Panc1 (cell line): ENCODE data around the gene SNRPN. TPM values are rescaled to one million over a fixed set of nuclear protein-coding genes. Genes with fewer than 3 reads are reported as not detected.

Source experiments
- ATAC-seq: fragments of 200-7000 bp; cut with Tn5 transposase; 2 replicates; pipeline ENCODE4 v1.9.1; 2020; ENCODE audit warnings: mild to moderate bottlenecking, moderate library complexity
- Bru-seq: library from RNA; stranded (reverse); fragments of 400-500 nt; gene quantifications from one replicate; lab custom pipeline; 2021; lab: Mats Ljungman, UMichigan
- BruChase-seq, 2 experiments: library from RNA; stranded (reverse); fragments of 400-500 nt; gene quantifications; one replicate each; lab custom pipeline; 2021; lab: Mats Ljungman, UMichigan
- BruUV-seq: library from RNA; stranded (reverse); fragments of 400-500 nt; replicated peaks from 2 replicates; lab custom pipeline; 2021; lab: Mats Ljungman, UMichigan
- CTCF ChIA-PET: fragments of 300-600 bp; sonication (Branson Sonifier 250); formaldehyde crosslinking; loops from one replicate; lab custom pipeline; 2022; ENCODE audit warnings: antibody characterized with exemption; lab: Charles Lee
- POLR2A ChIA-PET: fragments of 300-600 bp; sonication (Branson Sonifier 250); formaldehyde crosslinking; loops from one replicate; lab custom pipeline; 2022; ENCODE audit warnings: antibody characterized with exemption; lab: Charles Lee
- DNase-seq: peaks from one replicate; pipeline ENCODE4 v3.0.0-alpha.2; 2010; ENCODE audit warnings: low read depth, low spot score
- H3K27ac ChIP-seq: 2 replicates; pipeline ENCODE4 v1.5.1; 2011; ENCODE audit warnings: mild to moderate bottlenecking, low read length, inconsistent platforms
- H3K27me3 ChIP-seq: fragments of 200-500 bp; sonication (Bioruptor generic); 2 replicates; pipeline ENCODE4 v1.6.0; 2014; ENCODE audit warnings: low read length, inconsistent platforms; ENCODE audit not compliant: control insufficient read depth, insufficient read depth
- H3K36me3 ChIP-seq: fragments of 200-500 bp; sonication (Bioruptor generic); 2 replicates; pipeline ENCODE4 v1.5.1; 2014; ENCODE audit warnings: inconsistent platforms, mild to moderate bottlenecking, low read length, moderate library complexity; ENCODE audit not compliant: control insufficient read depth, insufficient read depth
- H3K4me1 ChIP-seq: 2 replicates; pipeline ENCODE4 v1.5.1; 2011; ENCODE audit warnings: inconsistent platforms, mild to moderate bottlenecking, low read length, moderate library complexity; ENCODE audit not compliant: control insufficient read depth, insufficient read depth
- H3K4me3 ChIP-seq, 2 experiments: 2 replicates each; pipeline ENCODE4 v1.5.1; 2011 to 2012; ENCODE audit warnings: low read depth in 2 of 2, low read length in 2 of 2, mild to moderate bottlenecking in 2 of 2, inconsistent platforms in 1 of 2, moderate library complexity in 1 of 2
- H3K9me3 ChIP-seq: fragments of 200-500 bp; sonication (Bioruptor generic); 2 replicates; pipeline ENCODE4 v1.5.1; 2014; ENCODE audit warnings: low read depth, mild to moderate bottlenecking, inconsistent platforms, low read length, moderate library complexity; ENCODE audit not compliant: control insufficient read depth, insufficient read depth
- CTCF ChIP-seq: fragments of 450-650 bp; IDR thresholded peaks from 2 replicates; pipeline ENCODE4 v1.5.1; 2017; ENCODE audit warnings: mild to moderate bottlenecking
- POLR2AphosphoS5 ChIP-seq: IDR thresholded peaks from 2 replicates; pipeline ENCODE4 v1.6.1; 2012; ENCODE audit warnings: mild to moderate bottlenecking, low read depth, low read length, moderate library complexity
- REST ChIP-seq, 2 experiments: IDR thresholded peaks; 2 replicates each; pipeline ENCODE4 v1.6.1; 2011 to 2012; ENCODE audit warnings: low read depth in 2 of 2, control low read depth in 1 of 2, low read length in 1 of 2, mild to moderate bottlenecking in 1 of 2, moderate library complexity in 1 of 2; ENCODE audit not compliant: insufficient read depth in 1 of 2
- SIN3A ChIP-seq: IDR thresholded peaks from 2 replicates; pipeline ENCODE4 v1.6.1; 2012; ENCODE audit warnings: low read depth, mild to moderate bottlenecking, low read length, moderate library complexity, borderline replicate concordance; ENCODE audit not compliant: insufficient read depth
- TCF7L2 ChIP-seq: IDR thresholded peaks from 2 replicates; pipeline ENCODE4 v1.6.1; 2011; ENCODE audit warnings: mild to moderate bottlenecking, low read depth, low read length, inconsistent platforms
- in situ Hi-C: cut with HindIII; loops from 2 replicates; pipeline ENCODE4 v1.10.0; 2016; ENCODE audit warnings: low sequenced_read_pairs, low pct_unique_long_range_greater_than_20kb
- intact Hi-C: fragments of 100-400 bp; cut with micrococcal nuclease; formaldehyde crosslinking; loops from one replicate; pipeline ENCODE4 v1.10.0; 2022; ENCODE audit not compliant: unreplicated experiment
- long read RNA-seq: library from polyadenylated mRNA; unstranded; transcript quantifications from one replicate; pipeline ENCODE4 v2.0.0, GENCODE V29; 2021; ENCODE audit not compliant: unreplicated experiment
- polyA plus RNA-seq: library from polyadenylated mRNA; unstranded; fragments of >200 nt; gene quantifications from one replicate; pipeline ENCODE4 v1.2.1, GENCODE V29; 2012; ENCODE audit warnings: missing spikeins; ENCODE audit not compliant: insufficient read length
- total RNA-seq: library from RNA; stranded (reverse); gene quantifications from one replicate; pipeline ENCODE4 v1.2.1, GENCODE V29; 2021; ENCODE audit not compliant: unreplicated experiment

SNRPN gene
- total RNA-seq = 75.1 TPM
- polyA plus RNA-seq = 158 TPM
- Bru-seq, nascent RNA = percentile 26 among the genes with signal in this experiment
- percentile 37 among the genes with signal in this experiment for BruChase-seq, experiment 1, labeled RNA remaining after a 2-hour chase
- percentile 36 among the genes with signal in this experiment for BruChase-seq, experiment 2, labeled RNA remaining after a 6-hour chase
- long read RNA-seq, transcript SNRPN-202 (10 exons, 1,528 nt) = major isoform, 66 of 96 reads
- long read RNA-seq, partial matches to known transcripts = 8 of 96 reads
- long read RNA-seq, other reads (novel, unspliced or antisense) = 21 of 96 reads

- H3K36me3 ChIP-seq = no peaks in the 10 kb centered on the region
- TF ChIP-seq REST (IDR thresholded peaks at IDR 0.05; ENCODE audit: insufficient read depth in 1 of 2, low read depth in 2 of 2, low read length in 1 of 2) (no peak), TCF7L2 (no peak), SIN3A (0 out of 2 replicates have a peak, but pooled peaks have one; percentile 34), POLR2AphosphoS5 (peak; percentile 67; the same call in 1 of the 2 replicates), CTCF (no peak)
- H3K4me3 ChIP-seq = peak within 1 kb of the TSS; percentile 81 to 94
- peak within 1 kb of the TSS; percentile 88 for H3K27ac ChIP-seq
- H3K9me3 ChIP-seq = no peaks in the 10 kb centered on the region
- H3K27me3 ChIP-seq = no peaks in the 10 kb centered on the region
- intact Hi-C loops (no loop called here), in situ Hi-C loops (no loop called here)
- no TSS peak for BruUV-seq
- CTCF ChIA-PET = no interaction called here
- ATAC-seq = peak; percentile 88
- peak; percentile 22 for DNase-seq
- H3K4me1 ChIP-seq = peaks cover 11% of the 10 kb centered on the region; the same call in 1 of the 2 replicates
- POLR2A ChIA-PET = interaction anchor here (0.6 kb wide), 1 partner anchor 409 kb away, joined by 4 read pairs; no protein-coding TSS in a partner anchor
Measured at GRCh38 chr15:24954783-24955530, at the start of gene SNRPN, which contains the start of gene SNURF. TSS of gene SNRPN (plus strand) at chr15:24954987. CDS start at chr15:24974454, 19,467 bp downstream. TSS of gene SNURF (plus strand) at chr15:24954987. CDS start at chr15:24955049, 62 bp downstream.

GRCh38 chr15:24916305-24917009 lies 38.3 kb upstream of the SNRPN start:
- ATAC-seq (no peak), DNase-seq (no peak)
- intact Hi-C loops = no loop called here
- Histone ChIP-seq H3K36me3 (no peaks in the 10 kb centered on the region), H3K4me3 (no peak overlapping the region), H3K9me3 (peaks cover 6% of the 10 kb centered on the region; the same call in 1 of the 2 replicates), H3K4me1 (no peaks in the 10 kb centered on the region), H3K27ac (no peak overlapping the region), H3K27me3 (no peaks in the 10 kb centered on the region)
- no peak for TF ChIP-seq POLR2AphosphoS5
- no peak for TF ChIP-seq REST (IDR thresholded peaks at IDR 0.05; ENCODE audit: insufficient read depth in 1 of 2, low read depth in 2 of 2, low read length in 1 of 2)
- TF ChIP-seq SIN3A = no peak
- TF ChIP-seq TCF7L2 = no peak
- no peak for TF ChIP-seq CTCF
- CTCF ChIA-PET = no interaction called here
- in situ Hi-C loops = no loop called here
- POLR2A ChIA-PET = no interaction called here
- no TSS peak for BruUV-seq
